GM12878 (cell line): ENCODE data around the gene FAM120AOS. TPM values are rescaled to one million over a fixed set of nuclear protein-coding genes. Genes with fewer than 3 reads are reported as not detected.

Experiments used
- ASH2L ChIP-seq: fragments of 300-600, 200-600 bp; sonication (generic); IDR thresholded peaks from 2 replicates; pipeline ENCODE4 v1.6.1; 2017; ENCODE audit warnings: low read depth, mild to moderate bottlenecking, borderline replicate concordance
- BRCA1 ChIP-seq: IDR thresholded peaks from 2 replicates; pipeline ENCODE4 v1.6.1; 2011; ENCODE audit warnings: low read depth, low read length, improper control_type of control experiment
- HDAC6 ChIP-seq: fragments of 200-600 bp; sonication (generic); IDR thresholded peaks from one replicate; pipeline ENCODE4 v1.8.0; 2017; ENCODE audit warnings: antibody characterized with exemption; ENCODE audit not compliant: unreplicated experiment
- HSF1 ChIP-seq: fragments of 150-350 bp; IDR thresholded peaks from 2 replicates; pipeline ENCODE4 v1.6.1; 2014; ENCODE audit warnings: mild to moderate bottlenecking, low read depth, low read length
- IKZF1 ChIP-seq: fragments of 450-650 bp; conservative IDR thresholded peaks from 2 replicates; pipeline ENCODE4 v1.6.1; 2017; ENCODE audit warnings: antibody characterized with exemption, mild to moderate bottlenecking
- MEF2B ChIP-seq: fragments of 450-650 bp; IDR thresholded peaks from 2 replicates; pipeline ENCODE4 v1.6.1; 2018; ENCODE audit warnings: mild to moderate bottlenecking, moderate library complexity; ENCODE audit not compliant: partially characterized antibody, poor library complexity, severe bottlenecking
- NFXL1 ChIP-seq: fragments of 450-650 bp; IDR thresholded peaks from 2 replicates; pipeline ENCODE4 v1.6.1; 2017; ENCODE audit warnings: antibody characterized with exemption, mild to moderate bottlenecking, borderline replicate concordance
- NR2C1 ChIP-seq: fragments of 450-650 bp; IDR thresholded peaks from 2 replicates; pipeline ENCODE4 v1.6.1; 2017; ENCODE audit warnings: antibody characterized with exemption, mild to moderate bottlenecking, moderate library complexity
- PKNOX1 ChIP-seq: fragments of 450-650 bp; IDR thresholded peaks from 2 replicates; pipeline ENCODE4 v1.6.1; 2016; ENCODE audit warnings: mild to moderate bottlenecking
- POLR2A ChIP-seq: IDR thresholded peaks from 2 replicates; pipeline ENCODE4 v1.6.1; 2011; ENCODE audit warnings: low read depth, mild to moderate bottlenecking, low read length
- RELA ChIP-seq: fragments of 450-650 bp; IDR thresholded peaks from 2 replicates; pipeline ENCODE4 v1.8.0; 2014; ENCODE audit warnings: borderline replicate concordance; ENCODE audit not compliant: partially characterized antibody
- TCF12 ChIP-seq: IDR thresholded peaks from 2 replicates; pipeline ENCODE4 v1.6.1; 2011; ENCODE audit warnings: low read depth, mild to moderate bottlenecking, low read length
- polyA plus RNA-seq, 11 experiments: library from polyadenylated mRNA; depleted of rRNA in 4 of 11; unstranded in 6 of 11; stranded (reverse) in 5 of 11; fragments of >200 nt; fragmentation: Nextera tagmentation in 4 of 11; fragmentation: Illumina TruSeq in 1 of 11; extraction: Ambion mirVana in 4 of 11; extraction: Trizol in 1 of 11; gene quantifications; 1 replicate in 1 of 11; 2 replicates in 10 of 11; pipeline versions ENCODE4 v1.2.1 to v1.2.3, GENCODE V29; 2011 to 2016; ENCODE audit warnings: inconsistent platforms in 2 of 11, missing spikeins in 2 of 11, low read depth in 1 of 11
- total RNA-seq, 4 experiments: library from RNA; depleted of rRNA in 3 of 4; stranded (reverse); fragments of >200 nt in 3 of 4; fragmentation: Illumina TruSeq in 1 of 4; extraction: Trizol in 1 of 4; gene quantifications; 2 replicates each; pipeline versions ENCODE4 v1.2.1 to v1.2.3, GENCODE V29; 2013 to 2021
- TF ChIP-seq, protein P1 (sequence below): fragments of 450-650 bp; IDR thresholded peaks from 2 replicates; pipeline ENCODE4 v1.6.1; 2016; ENCODE audit warnings: mild to moderate bottlenecking, moderate library complexity, borderline replicate concordance
- TF ChIP-seq, protein P2 (sequence below): fragments of 150-350 bp; IDR thresholded peaks from 2 replicates; pipeline ENCODE4 v1.6.1; 2016; ENCODE audit warnings: low read depth, low read length

Gene FAM120AOS
- total and polyA plus RNA-seq, 10 of the 15 experiments (the other 5 are each of a cell fraction or from before 2014, with no cell fraction given), result 15.9 to 55.1 (median 34.6) TPM

DNA sequence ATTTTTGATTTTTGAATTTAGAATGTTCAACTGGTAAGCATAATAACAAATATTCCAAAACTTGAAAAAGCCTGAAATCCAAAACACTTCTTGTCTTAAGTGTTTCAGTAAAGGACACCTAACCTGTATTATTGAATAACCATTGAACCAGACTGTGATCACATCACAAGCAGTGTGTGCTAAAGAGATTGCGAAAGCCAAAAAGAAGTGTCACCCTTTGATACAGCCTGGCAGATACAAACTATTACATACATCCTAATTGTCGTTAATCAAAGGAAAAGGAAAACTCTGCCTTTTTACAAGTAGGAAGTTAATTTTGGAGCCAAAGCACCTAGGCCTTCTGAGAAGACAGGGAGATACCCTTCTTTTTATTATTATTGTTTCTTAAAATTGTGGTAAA, 8.4 kb upstream of the FAM120AOS start (continued):
- TF ChIP-seq, protein P1, sequence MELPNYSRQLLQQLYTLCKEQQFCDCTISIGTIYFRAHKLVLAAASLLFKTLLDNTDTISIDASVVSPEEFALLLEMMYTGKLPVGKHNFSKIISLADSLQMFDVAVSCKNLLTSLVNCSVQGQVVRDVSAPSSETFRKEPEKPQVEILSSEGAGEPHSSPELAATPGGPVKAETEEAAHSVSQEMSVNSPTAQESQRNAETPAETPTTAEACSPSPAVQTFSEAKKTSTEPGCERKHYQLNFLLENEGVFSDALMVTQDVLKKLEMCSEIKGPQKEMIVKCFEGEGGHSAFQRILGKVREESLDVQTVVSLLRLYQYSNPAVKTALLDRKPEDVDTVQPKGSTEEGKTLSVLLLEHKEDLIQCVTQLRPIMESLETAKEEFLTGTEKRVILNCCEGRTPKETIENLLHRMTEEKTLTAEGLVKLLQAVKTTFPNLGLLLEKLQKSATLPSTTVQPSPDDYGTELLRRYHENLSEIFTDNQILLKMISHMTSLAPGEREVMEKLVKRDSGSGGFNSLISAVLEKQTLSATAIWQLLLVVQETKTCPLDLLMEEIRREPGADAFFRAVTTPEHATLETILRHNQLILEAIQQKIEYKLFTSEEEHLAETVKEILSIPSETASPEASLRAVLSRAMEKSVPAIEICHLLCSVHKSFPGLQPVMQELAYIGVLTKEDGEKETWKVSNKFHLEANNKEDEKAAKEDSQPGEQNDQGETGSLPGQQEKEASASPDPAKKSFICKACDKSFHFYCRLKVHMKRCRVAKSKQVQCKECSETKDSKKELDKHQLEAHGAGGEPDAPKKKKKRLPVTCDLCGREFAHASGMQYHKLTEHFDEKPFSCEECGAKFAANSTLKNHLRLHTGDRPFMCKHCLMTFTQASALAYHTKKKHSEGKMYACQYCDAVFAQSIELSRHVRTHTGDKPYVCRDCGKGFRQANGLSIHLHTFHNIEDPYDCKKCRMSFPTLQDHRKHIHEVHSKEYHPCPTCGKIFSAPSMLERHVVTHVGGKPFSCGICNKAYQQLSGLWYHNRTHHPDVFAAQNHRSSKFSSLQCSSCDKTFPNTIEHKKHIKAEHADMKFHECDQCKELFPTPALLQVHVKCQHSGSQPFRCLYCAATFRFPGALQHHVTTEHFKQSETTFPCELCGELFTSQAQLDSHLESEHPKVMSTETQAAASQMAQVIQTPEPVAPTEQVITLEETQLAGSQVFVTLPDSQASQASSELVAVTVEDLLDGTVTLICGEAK, result no peak
- TF ChIP-seq NFXL1, result no peak
- TF ChIP-seq IKZF1, result no peak
- TF ChIP-seq BRCA1, result no peak
- TF ChIP-seq PKNOX1, result no peak
- no peak for TF ChIP-seq HDAC6
- no peak for TF ChIP-seq HSF1
- no peak for TF ChIP-seq TCF12
- TF ChIP-seq, protein P2, sequence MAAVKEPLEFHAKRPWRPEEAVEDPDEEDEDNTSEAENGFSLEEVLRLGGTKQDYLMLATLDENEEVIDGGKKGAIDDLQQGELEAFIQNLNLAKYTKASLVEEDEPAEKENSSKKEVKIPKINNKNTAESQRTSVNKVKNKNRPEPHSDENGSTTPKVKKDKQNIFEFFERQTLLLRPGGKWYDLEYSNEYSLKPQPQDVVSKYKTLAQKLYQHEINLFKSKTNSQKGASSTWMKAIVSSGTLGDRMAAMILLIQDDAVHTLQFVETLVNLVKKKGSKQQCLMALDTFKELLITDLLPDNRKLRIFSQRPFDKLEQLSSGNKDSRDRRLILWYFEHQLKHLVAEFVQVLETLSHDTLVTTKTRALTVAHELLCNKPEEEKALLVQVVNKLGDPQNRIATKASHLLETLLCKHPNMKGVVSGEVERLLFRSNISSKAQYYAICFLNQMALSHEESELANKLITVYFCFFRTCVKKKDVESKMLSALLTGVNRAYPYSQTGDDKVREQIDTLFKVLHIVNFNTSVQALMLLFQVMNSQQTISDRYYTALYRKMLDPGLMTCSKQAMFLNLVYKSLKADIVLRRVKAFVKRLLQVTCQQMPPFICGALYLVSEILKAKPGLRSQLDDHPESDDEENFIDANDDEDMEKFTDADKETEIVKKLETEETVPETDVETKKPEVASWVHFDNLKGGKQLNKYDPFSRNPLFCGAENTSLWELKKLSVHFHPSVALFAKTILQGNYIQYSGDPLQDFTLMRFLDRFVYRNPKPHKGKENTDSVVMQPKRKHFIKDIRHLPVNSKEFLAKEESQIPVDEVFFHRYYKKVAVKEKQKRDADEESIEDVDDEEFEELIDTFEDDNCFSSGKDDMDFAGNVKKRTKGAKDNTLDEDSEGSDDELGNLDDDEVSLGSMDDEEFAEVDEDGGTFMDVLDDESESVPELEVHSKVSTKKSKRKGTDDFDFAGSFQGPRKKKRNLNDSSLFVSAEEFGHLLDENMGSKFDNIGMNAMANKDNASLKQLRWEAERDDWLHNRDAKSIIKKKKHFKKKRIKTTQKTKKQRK, result no peak
- TF ChIP-seq POLR2A, result no peak
- TF ChIP-seq NR2C1, result no peak
- TF ChIP-seq RELA, result no peak
- TF ChIP-seq MEF2B, result no peak
- no peak for TF ChIP-seq ASH2L
